ENCODE results near the gene DACH1. TPM values are rescaled to one million over a fixed set of nuclear protein-coding genes. Genes with fewer than 3 reads are reported as not detected.

DACH1 gene
- total and polyA plus RNA-seq, 2 of the 8 experiments (the other 6 are each of a cell fraction or from before 2014, with no cell fraction given): 0.12 to 0.67 TPM

- no peak overlapping the region for H4K8ac ChIP-seq (ENCODE audit: extremely low read depth, insufficient read depth, low read length)
- H4K20me1 ChIP-seq (replicated peaks in 1 of 2; ENCODE audit: control insufficient read depth in 1 of 2, insufficient read depth in 2 of 2, low read length in 2 of 2): no peaks in the 10 kb centered on the region
- DNase-seq (ENCODE audit: low read depth in 1 of 2, low spot score in 2 of 2): no peak
- H4K91ac ChIP-seq (replicated peaks; ENCODE audit: insufficient read length, low read length): no peak overlapping the region
- no peak overlapping the region for H4K5ac ChIP-seq (ENCODE audit: insufficient read length, low read depth, low read length)
- H3K27me3 ChIP-seq (replicated peaks in 1 of 4; ENCODE audit: control insufficient read depth in 3 of 4, extremely low read depth in 1 of 4, insufficient read depth in 3 of 4, low read length in 3 of 4): no peaks in the 10 kb centered on the region
- H3K27ac ChIP-seq (ENCODE audit: low read depth, low read length): no peak overlapping the region
- no peaks in the 10 kb centered on the region for H3K36me3 ChIP-seq (ENCODE audit: control insufficient read depth in 2 of 4, insufficient read depth in 4 of 4, low read length in 3 of 4)
- no peak overlapping the region for H3K14ac ChIP-seq (ENCODE audit: insufficient read length)
- 93% methylated on average over 2 of the region's 2 CpGs; no CpG with 5 or more reads in 1 of the 2 experiments for WGBS, 2 experiments (ENCODE audit: extremely low coverage in 1 of 2, insufficient coverage in 1 of 2, insufficient read length in 1 of 2, insufficient replicate concordance in 2 of 2, low coverage in 1 of 2, low lambda C conversion rate in 2 of 2, missing lambda C conversion rate in 1 of 2)
- no peak overlapping the region for H2BK5ac ChIP-seq (ENCODE audit: low read depth, low read length)
- no peak overlapping the region for H2BK15ac ChIP-seq (ENCODE audit: low read length)
- H2BK20ac ChIP-seq (ENCODE audit: low read length): no peak overlapping the region
- H3K56ac ChIP-seq (replicated peaks; ENCODE audit: insufficient read length, low read depth, low read length): no peak overlapping the region
- no peak overlapping the region for H2AFZ ChIP-seq (ENCODE audit: low read length)
- CTCF ChIA-PET (ENCODE audit: partially characterized antibody): no interaction called here
- no peak overlapping the region for H2BK120ac ChIP-seq (replicated peaks; ENCODE audit: low read depth, low read length)
- H3K4me3 ChIP-seq (ENCODE audit: extremely low read depth in 1 of 4, insufficient read depth in 2 of 4, low read depth in 3 of 4, low read length in 4 of 4): no peak overlapping the region
- H3K23ac ChIP-seq (ENCODE audit: insufficient read length): no peak overlapping the region
- no peak overlapping the region for H3K4me2 ChIP-seq (ENCODE audit: insufficient read depth in 1 of 2, low read depth in 2 of 2, low read length in 2 of 2)
- TF ChIP-seq E2F6 (IDR thresholded peaks at IDR 0.05): no peak
- TF ChIP-seq SIN3A (conservative IDR thresholded peaks at IDR 0.05 in 1 of 2, IDR thresholded peaks at IDR 0.05 in 1 of 2; ENCODE audit: low read depth in 1 of 2, low read length in 2 of 2): no peak
- no peak for TF ChIP-seq CHD1 (IDR thresholded peaks at IDR 0.05; ENCODE audit: low read depth, low read length)
- no peak for TF ChIP-seq SP4 (IDR thresholded peaks at IDR 0.05; ENCODE audit: low read length)
- TF ChIP-seq POLR2AphosphoS5 (IDR thresholded peaks at IDR 0.05; ENCODE audit: low read depth, low read length): no peak
- no peak for TF ChIP-seq PHF8 (conservative IDR thresholded peaks at IDR 0.05; ENCODE audit: low read depth, low read length)
- no peak for TF ChIP-seq CBX8 (IDR thresholded peaks at IDR 0.05; ENCODE audit: borderline replicate concordance, low read depth, low read length)
- no peak for TF ChIP-seq CEBPB (IDR thresholded peaks at IDR 0.05; ENCODE audit: low read depth, low read length)
- H3K9me3 ChIP-seq (ENCODE audit: insufficient read depth in 2 of 2, low read depth in 1 of 2, low read length in 1 of 2): no peaks in the 10 kb centered on the region
- no peaks in the 10 kb centered on the region for H3K79me2 ChIP-seq (ENCODE audit: control insufficient read depth in 1 of 2, insufficient read depth in 2 of 2, low read length in 2 of 2)
- H3K9ac ChIP-seq (replicated peaks in 1 of 4; ENCODE audit: extremely low read depth in 1 of 4, low read depth in 3 of 4, low read length in 3 of 4): no peak overlapping the region
- H3K18ac ChIP-seq (ENCODE audit: extremely low read depth, low read length): no peak overlapping the region
- POLR2A ChIA-PET (ENCODE audit: partially characterized antibody): no interaction called here
- no peak overlapping the region for H2BK12ac ChIP-seq (ENCODE audit: low read depth, low read length)
- H3K23me2 ChIP-seq (ENCODE audit: low read depth, low read length): no peaks in the 10 kb centered on the region; the same call in 1 of the 2 replicates
- H3K4me1 ChIP-seq (replicated peaks in 1 of 4; ENCODE audit: control insufficient read depth in 3 of 4, insufficient read depth in 4 of 4, low read length in 3 of 4): no peaks in the 10 kb centered on the region
- no peak overlapping the region for H2AK5ac ChIP-seq (ENCODE audit: low read depth, low read length)
- H3K79me1 ChIP-seq (ENCODE audit: low read depth, low read length): no peaks in the 10 kb centered on the region
- H3K4ac ChIP-seq (replicated peaks; ENCODE audit: insufficient read length, low read depth, low read length): no peak overlapping the region
- no peak for FAIRE-seq
These were observed 367.8 kb downstream of the DACH1 start for GRCh38 chr13:71499235-71499634.

Data from H1 (cell line).